ENCODE data around the gene XPR1. TPM values are rescaled to one million over a fixed set of nuclear protein-coding genes. Genes with fewer than 3 reads are reported as not detected.

Gene XPR1
- total and polyA plus RNA-seq, 3 donors from 2014 or later = 34.8 to 76.2 (median 71.8) TPM

- TF ChIP-seq CTCF (IDR thresholded peaks at IDR 0.05) (no peak), POLR2A (IDR thresholded peaks at IDR 0.05) (no peak)
- no peaks in the 10 kb centered on the region for H3K27me3 ChIP-seq
- H3K36me3 ChIP-seq (ENCODE audit: low read depth, missing control alignments) = no peaks in the 10 kb centered on the region
- H3K4me3 ChIP-seq = no peak overlapping the region
- H3K4me1 ChIP-seq = peaks cover 5% of the 10 kb centered on the region
- 47 to 56% methylated on average over 9 of the region's 9 CpGs for WGBS, 2 donors
- intact Hi-C loops (cut with DNase I; ENCODE audit: low total_unique reads) = no loop called here
- no peaks in the 10 kb centered on the region for H3K9me3 ChIP-seq
- H3K27ac ChIP-seq = peak overlapping the region; percentile 9 to 46
- DNase-seq = no peak
These were observed 20.5 kb upstream of the XPR1 start for GRCh38 chr1:180611016-180611930.

- Histone ChIP-seq H3K4me1 (peaks cover 5% of the 10 kb centered on the region), H3K4me3 (no peak overlapping the region), H3K9me3 (no peaks in the 10 kb centered on the region), H3K27me3 (no peaks in the 10 kb centered on the region), H3K27ac (peak overlapping the region in 1 of 2 donors; percentile 9), H3K36me3 (ENCODE audit: low read depth, missing control alignments) (no peaks in the 10 kb centered on the region)
- intact Hi-C loops (cut with DNase I; ENCODE audit: low total_unique reads) = no loop called here
- TF ChIP-seq POLR2A (IDR thresholded peaks at IDR 0.05) = no peak
- no peak for TF ChIP-seq CTCF (IDR thresholded peaks at IDR 0.05)
- WGBS, 2 donors = 85 to 90% methylated on average over 1 of the region's 1 CpG
- no peak for DNase-seq
These were observed 19.2 kb upstream of the XPR1 start for GRCh38 chr1:180612632-180613031.

GRCh38 chr1:180614730-180615129 is 17.1 kb upstream of the XPR1 start:
- TF ChIP-seq POLR2A (IDR thresholded peaks at IDR 0.05) = no peak
- no peak for TF ChIP-seq CTCF (IDR thresholded peaks at IDR 0.05)
- 71 to 80% methylated on average over 5 of the region's 5 CpGs for WGBS, 2 donors
- H3K27ac ChIP-seq = no peak overlapping the region

GRCh38 chr1:180615493-180616290 is 16.1 kb upstream of the XPR1 start:
- H3K4me3 ChIP-seq = no peak overlapping the region

More at GRCh38 chr1:180614730-180615129, 17.1 kb upstream of the XPR1 start:
- Histone ChIP-seq H3K27me3 (no peaks in the 10 kb centered on the region), H3K9me3 (no peaks in the 10 kb centered on the region), H3K36me3 (ENCODE audit: low read depth, missing control alignments) (no peaks in the 10 kb centered on the region), H3K4me1 (peaks cover 5% of the 10 kb centered on the region), H3K4me3 (no peak overlapping the region)
- no peak for DNase-seq
- intact Hi-C loops (cut with DNase I; ENCODE audit: low total_unique reads) = no loop called here

More at GRCh38 chr1:180615493-180616290, 16.1 kb upstream of the XPR1 start:
- H3K9me3 ChIP-seq = no peaks in the 10 kb centered on the region
- H3K36me3 ChIP-seq (ENCODE audit: low read depth, missing control alignments) = no peaks in the 10 kb centered on the region
- 80 to 88% methylated on average over 8 of the region's 8 CpGs for WGBS, 2 donors
- H3K4me1 ChIP-seq = peaks cover 5% of the 10 kb centered on the region
- no peak overlapping the region for H3K27ac ChIP-seq
- intact Hi-C loops (cut with DNase I; ENCODE audit: low total_unique reads) = no loop called here
- H3K27me3 ChIP-seq = no peaks in the 10 kb centered on the region
- TF ChIP-seq CTCF (IDR thresholded peaks at IDR 0.05) = no peak
- TF ChIP-seq POLR2A (IDR thresholded peaks at IDR 0.05) = no peak
- DNase-seq = no peak
